ENCODE results near the gene RBPJ. TPM values are rescaled to one million over a fixed set of nuclear protein-coding genes. Genes with fewer than 3 reads are reported as not detected.

The RBPJ gene
- total RNA-seq, 1 donor from 2014 or later, result 118 TPM

DNA sequence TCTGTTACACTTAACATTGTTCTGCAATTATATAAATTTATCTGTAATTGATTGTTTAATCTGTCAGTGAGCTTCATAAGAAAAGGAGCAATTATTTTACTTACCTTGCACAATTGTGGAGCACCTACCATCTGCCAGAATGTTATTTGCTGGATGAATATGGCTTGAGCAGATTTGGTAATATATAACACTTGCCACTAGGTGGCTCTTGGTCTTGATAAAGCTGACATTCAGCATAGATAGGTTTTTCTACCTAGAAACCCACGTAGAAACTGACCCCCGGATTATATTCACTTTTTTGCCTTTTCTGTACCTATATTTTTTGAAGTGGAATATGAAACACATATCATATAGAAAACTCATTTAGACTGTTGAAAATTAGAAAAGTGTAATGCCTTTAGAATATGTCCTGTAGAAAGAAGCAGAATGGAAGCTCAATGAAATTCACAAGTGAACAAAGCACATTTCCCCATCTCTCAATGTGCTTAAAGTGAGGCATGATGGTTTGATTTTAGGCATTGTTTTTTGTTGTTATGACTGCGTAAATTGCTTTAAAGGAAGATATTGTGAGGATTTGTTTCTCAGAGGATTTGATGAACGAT lies 9.5 kb downstream of the RBPJ start:
- Histone ChIP-seq H3K9me3 (no peaks in the 10 kb centered on the region), H3K27me3 (ENCODE audit: low read depth) (no peaks in the 10 kb centered on the region), H3K4me3 (no peak overlapping the region), H3K36me3 (no peaks in the 10 kb centered on the region), H3K4me1 (peaks cover 25% of the 10 kb centered on the region), H3K27ac (no peak overlapping the region)
- TF ChIP-seq CTCF (IDR thresholded peaks at IDR 0.05), result peak; percentile 69
- intact Hi-C loops (cut with DNase I), result loop anchor here (10.0 kb wide), 1 partner anchor 75 kb away; no protein-coding TSS in a partner anchor
- DNase-seq, result no peak
- ATAC-seq, result peak; percentile 69 to 87

DNA sequence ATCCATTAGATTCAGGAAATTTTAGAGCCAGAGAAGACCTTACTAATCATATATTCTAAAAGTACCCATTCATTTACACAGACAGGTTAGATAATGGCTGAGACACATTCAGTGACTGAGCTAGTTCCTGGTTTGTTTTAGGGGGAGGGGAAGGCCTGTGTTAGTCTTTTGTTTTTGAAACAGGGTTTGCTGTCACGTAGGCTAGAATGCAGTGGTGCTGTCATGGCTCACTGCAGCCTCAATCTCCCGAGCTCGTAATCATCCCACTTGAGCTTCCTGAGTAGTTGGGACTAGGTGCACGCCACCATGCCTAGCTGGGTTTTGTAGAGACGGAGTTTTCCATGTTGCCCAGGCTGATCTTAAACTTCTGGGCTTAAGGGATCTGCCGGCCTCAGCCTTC lies 10.1 kb downstream of the RBPJ start:
- H3K4me3 ChIP-seq, result no peak overlapping the region
- H3K27ac ChIP-seq, result no peak overlapping the region
- intact Hi-C loops (cut with DNase I), result loop anchor here (10.0 kb wide), 1 partner anchor 74 kb away; no protein-coding TSS in a partner anchor
- no peak for DNase-seq
- no peak for TF ChIP-seq CTCF (IDR thresholded peaks at IDR 0.05)
- no peaks in the 10 kb centered on the region for H3K27me3 ChIP-seq (ENCODE audit: low read depth)
- H3K36me3 ChIP-seq, result no peaks in the 10 kb centered on the region
- peak in 1 of 2 donors; percentile 9 for ATAC-seq
- H3K4me1 ChIP-seq, result peaks cover 18% of the 10 kb centered on the region
- no peaks in the 10 kb centered on the region for H3K9me3 ChIP-seq

DNA sequence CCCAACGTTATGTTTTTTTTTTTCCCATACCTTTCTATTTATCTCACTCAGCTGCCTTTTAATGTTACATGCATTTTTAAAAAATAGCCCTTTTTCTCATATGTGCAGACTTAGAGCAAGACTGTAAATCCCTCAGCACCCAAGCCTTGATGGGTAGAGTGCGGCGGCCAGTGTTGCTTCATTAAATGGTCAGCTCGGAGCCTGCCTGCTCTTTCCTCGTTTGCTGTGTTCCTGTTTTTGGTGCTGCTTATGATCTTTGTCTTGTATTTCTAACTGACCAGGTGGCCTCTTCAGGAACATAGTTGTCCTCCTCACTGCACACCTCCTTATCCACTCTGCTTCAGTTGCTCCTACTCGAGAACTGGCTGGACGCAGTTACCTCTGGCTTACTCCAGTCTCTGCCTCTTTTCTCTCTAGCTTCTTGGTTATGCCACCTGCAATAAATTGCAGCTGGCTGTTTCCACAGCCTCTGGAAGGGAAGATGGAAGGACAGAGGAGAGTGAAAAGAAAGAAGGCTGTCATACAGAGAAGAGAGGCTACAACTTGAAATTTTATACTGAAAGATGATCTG lies 10.7 kb downstream of the RBPJ start:
- DNase-seq (no peak), ATAC-seq (peak; percentile 51 to 62)
- no peaks in the 10 kb centered on the region for H3K27me3 ChIP-seq (ENCODE audit: low read depth)
- no peak overlapping the region for H3K4me3 ChIP-seq
- H3K36me3 ChIP-seq, result no peaks in the 10 kb centered on the region
- no peaks in the 10 kb centered on the region for H3K9me3 ChIP-seq
- peaks cover 18% of the 10 kb centered on the region for H3K4me1 ChIP-seq
- H3K27ac ChIP-seq, result no peak overlapping the region
- TF ChIP-seq CTCF (IDR thresholded peaks at IDR 0.05), result no peak
- intact Hi-C loops (cut with DNase I), result loop anchor here (10.0 kb wide), 1 partner anchor 73 kb away; no protein-coding TSS in a partner anchor

DNA sequence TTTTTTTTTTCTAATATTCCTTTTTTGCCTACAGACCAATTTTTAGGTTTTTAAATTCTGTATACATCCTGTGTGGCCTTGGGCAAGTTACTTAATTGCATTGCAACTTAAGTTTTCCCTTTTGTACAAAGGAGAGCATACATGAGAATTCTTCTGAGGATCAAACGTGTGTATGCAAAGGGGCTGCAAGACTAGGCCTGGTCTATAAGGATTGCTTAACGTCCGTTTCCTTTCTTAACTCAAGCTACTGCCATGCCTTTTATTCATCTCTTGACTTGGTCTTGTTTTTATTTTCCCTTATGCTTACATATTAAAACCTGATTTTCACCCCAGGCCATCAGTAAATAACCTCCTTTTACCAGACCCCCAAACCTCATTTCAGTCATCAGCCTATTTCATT lies 13.6 kb downstream of the RBPJ start:
- DNase-seq, result no peak
- Histone ChIP-seq H3K4me1 (peaks cover 18% of the 10 kb centered on the region), H3K4me3 (no peak overlapping the region), H3K9me3 (no peaks in the 10 kb centered on the region), H3K27me3 (ENCODE audit: low read depth) (no peaks in the 10 kb centered on the region), H3K36me3 (no peaks in the 10 kb centered on the region), H3K27ac (no peak overlapping the region)
- TF ChIP-seq CTCF (IDR thresholded peaks at IDR 0.05), result no peak
- no peak for ATAC-seq
- intact Hi-C loops (cut with DNase I), result loop anchor here (10.0 kb wide), 1 partner anchor 70 kb away; no protein-coding TSS in a partner anchor

DNA sequence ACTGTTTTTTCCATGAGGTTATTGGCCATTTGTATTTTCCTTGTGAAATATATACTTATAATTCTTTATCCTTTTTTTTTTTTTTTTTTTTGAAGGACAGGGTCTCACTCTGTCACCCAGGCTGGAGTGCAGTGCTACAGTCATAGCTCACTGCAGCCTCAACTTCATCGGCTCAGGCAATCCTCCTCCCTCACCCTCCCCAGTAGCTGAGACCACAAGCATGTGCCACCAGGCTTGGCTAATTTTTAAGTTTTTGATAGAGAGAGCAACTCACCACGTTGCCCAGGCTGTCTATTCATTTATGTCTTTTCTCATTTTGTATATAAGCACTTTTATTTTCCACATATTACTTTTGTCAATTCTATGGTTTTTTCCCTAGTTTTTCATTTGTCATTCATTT lies 16.8 kb downstream of the RBPJ start:
- Histone ChIP-seq H3K36me3 (no peaks in the 10 kb centered on the region), H3K4me3 (no peak overlapping the region), H3K27ac (no peak overlapping the region), H3K27me3 (ENCODE audit: low read depth) (no peaks in the 10 kb centered on the region), H3K9me3 (no peaks in the 10 kb centered on the region), H3K4me1 (peaks cover 22% of the 10 kb centered on the region)
- ATAC-seq (no peak), DNase-seq (no peak)
- intact Hi-C loops (cut with DNase I), result loop anchor here (10.0 kb wide), 1 partner anchor 67 kb away; no protein-coding TSS in a partner anchor
- no peak for TF ChIP-seq CTCF (IDR thresholded peaks at IDR 0.05)
